Measurements from ENCODE around the gene ABLIM3.

DNA sequence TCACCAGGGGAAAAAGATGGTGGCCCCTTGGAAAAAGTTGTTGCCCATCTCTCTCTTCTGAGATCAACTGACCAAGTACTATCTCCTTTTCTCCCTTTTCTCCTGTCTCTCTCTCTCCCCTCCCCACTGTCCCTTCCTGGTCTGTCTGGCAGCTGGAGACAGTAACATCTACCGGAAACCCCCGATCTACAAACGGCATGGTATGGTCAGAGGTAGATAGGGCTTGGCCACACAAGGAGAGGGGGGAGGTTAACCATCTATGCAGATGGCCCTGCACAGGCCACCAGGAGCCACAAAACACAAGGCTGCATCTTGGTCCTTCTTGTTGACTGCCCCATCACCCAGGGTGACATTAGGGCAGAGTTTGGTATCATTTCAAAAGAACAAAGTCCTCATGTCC is 101.0 kb downstream of the ABLIM3 start:
- no peak for TF ChIP-seq SP2 (CRISPR knock-in tag; IDR thresholded peaks at IDR 0.05)
- TF ChIP-seq ZNF788 (CRISPR knock-in tag; IDR thresholded peaks at IDR 0.05; ENCODE audit: borderline replicate concordance): no peak
- TF ChIP-seq MEIS2 (CRISPR knock-in tag; IDR thresholded peaks at IDR 0.05): no peak
- TF ChIP-seq, protein P1, sequence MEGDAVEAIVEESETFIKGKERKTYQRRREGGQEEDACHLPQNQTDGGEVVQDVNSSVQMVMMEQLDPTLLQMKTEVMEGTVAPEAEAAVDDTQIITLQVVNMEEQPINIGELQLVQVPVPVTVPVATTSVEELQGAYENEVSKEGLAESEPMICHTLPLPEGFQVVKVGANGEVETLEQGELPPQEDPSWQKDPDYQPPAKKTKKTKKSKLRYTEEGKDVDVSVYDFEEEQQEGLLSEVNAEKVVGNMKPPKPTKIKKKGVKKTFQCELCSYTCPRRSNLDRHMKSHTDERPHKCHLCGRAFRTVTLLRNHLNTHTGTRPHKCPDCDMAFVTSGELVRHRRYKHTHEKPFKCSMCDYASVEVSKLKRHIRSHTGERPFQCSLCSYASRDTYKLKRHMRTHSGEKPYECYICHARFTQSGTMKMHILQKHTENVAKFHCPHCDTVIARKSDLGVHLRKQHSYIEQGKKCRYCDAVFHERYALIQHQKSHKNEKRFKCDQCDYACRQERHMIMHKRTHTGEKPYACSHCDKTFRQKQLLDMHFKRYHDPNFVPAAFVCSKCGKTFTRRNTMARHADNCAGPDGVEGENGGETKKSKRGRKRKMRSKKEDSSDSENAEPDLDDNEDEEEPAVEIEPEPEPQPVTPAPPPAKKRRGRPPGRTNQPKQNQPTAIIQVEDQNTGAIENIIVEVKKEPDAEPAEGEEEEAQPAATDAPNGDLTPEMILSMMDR (CRISPR knock-in tag; IDR thresholded peaks at IDR 0.05): no peak
- TF ChIP-seq, protein P2, sequence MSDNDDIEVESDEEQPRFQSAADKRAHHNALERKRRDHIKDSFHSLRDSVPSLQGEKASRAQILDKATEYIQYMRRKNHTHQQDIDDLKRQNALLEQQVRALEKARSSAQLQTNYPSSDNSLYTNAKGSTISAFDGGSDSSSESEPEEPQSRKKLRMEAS (IDR thresholded peaks at IDR 0.05): no peak
- TF ChIP-seq MIXL1 (CRISPR knock-in tag; IDR thresholded peaks at IDR 0.05): no peak
- TF ChIP-seq, protein P3, sequence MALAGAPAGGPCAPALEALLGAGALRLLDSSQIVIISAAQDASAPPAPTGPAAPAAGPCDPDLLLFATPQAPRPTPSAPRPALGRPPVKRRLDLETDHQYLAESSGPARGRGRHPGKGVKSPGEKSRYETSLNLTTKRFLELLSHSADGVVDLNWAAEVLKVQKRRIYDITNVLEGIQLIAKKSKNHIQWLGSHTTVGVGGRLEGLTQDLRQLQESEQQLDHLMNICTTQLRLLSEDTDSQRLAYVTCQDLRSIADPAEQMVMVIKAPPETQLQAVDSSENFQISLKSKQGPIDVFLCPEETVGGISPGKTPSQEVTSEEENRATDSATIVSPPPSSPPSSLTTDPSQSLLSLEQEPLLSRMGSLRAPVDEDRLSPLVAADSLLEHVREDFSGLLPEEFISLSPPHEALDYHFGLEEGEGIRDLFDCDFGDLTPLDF (CRISPR knock-in tag; IDR thresholded peaks at IDR 0.05): no peak
- no peak for TF ChIP-seq CBX2 (IDR thresholded peaks at IDR 0.05; ENCODE audit: low read depth, low read length)
- no peak for TF ChIP-seq CBX2 (CRISPR knock-in tag; IDR thresholded peaks at IDR 0.05; ENCODE audit: low read depth)
- no peak for TF ChIP-seq POLR2A (IDR thresholded peaks at IDR 0.05; ENCODE audit: insufficient read depth in 1 of 2, low read depth in 2 of 2, low read length in 2 of 2)
- no peak for TF ChIP-seq KDM3A (CRISPR knock-in tag; IDR thresholded peaks at IDR 0.05; ENCODE audit: low read depth)
- TF ChIP-seq MYC (CRISPR knock-in tag; IDR thresholded peaks at IDR 0.05; ENCODE audit: borderline replicate concordance): no peak
